ENCODE results near the gene PEX1. TPM values are rescaled to one million over a fixed set of nuclear protein-coding genes. Genes with fewer than 3 reads are reported as not detected.

Gene PEX1
- total and polyA plus RNA-seq, 2 donors (not counting 3 experiments of a cell fraction or from before 2014, with no cell fraction given): 8.4 to 11.7 TPM

DNA sequence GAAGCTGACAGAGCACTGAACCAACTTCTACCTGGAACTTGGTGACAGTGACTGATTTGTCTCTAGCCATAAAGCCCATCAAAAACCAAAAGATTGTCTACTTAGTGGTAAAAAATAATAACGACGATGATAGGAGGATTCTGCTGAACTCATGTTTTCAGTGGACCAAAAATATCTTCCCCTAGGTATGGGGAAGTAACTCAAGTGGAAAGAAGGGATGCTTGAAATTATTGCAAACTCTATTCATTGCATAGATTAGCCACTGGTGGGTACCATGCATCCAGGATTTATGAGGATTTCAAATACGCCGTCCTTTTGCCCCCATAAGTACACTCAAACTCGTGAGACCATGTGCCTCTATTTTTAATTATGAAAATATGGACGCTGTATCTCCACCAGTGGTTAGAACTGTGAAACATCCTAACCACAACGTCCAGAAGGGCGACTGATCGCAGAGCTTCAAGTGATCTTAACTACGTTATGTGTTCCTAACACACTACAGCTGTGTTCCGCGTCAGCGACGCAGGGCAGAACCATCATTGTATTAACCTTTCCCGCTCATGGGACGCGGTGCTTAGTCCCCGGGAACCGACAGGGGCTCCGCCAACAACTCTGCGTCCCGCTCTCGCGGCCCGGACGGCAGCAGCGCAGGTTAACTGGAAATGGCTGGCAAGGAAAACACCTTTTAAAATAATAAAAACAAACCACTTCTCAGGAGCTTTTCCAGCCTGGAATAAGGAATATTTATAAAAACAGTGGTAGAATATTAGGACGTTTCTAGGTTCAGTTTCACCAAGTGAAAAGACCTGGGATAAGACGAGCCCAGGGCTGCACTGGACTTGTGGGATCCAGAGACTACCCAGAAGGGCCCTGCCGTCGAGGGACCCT lies 776 bp downstream of the PEX1 start:
- Histone ChIP-seq H3K9me1 (replicated peaks; ENCODE audit: control insufficient read depth, extremely low read depth, insufficient read depth, low read length) (no peaks in the 10 kb centered on the region), H3K4me1 (ENCODE audit: control insufficient read depth, extremely low read depth, insufficient read depth, low read length) (peaks cover 15% of the 10 kb centered on the region), H3K9ac (replicated peaks; ENCODE audit: extremely low read depth, insufficient read depth, low read length) (peak overlapping the region; percentile 76), H3K4me3 (replicated peaks in 1 of 3; ENCODE audit: insufficient read depth in 1 of 3, low read depth in 1 of 3, low read length in 3 of 3) (peak overlapping the region; percentile 88 to 100 (median 89)), H3K36me3 (ENCODE audit: control insufficient read depth in 2 of 2, extremely low read depth in 1 of 2, insufficient read depth in 2 of 2, low read length in 2 of 2) (peaks cover 0 to 5% of the 10 kb centered on the region in 2 experiments), H4K20me1 (replicated peaks; ENCODE audit: control insufficient read depth, extremely low read depth, insufficient read depth, low read length) (no peaks in the 10 kb centered on the region), H3K27ac (ENCODE audit: insufficient read depth, low read depth, low read length) (peak overlapping the region; percentile 50), H3K27me3 (ENCODE audit: control insufficient read depth in 2 of 2, insufficient read depth in 2 of 2, low read length in 2 of 2) (no peaks in the 10 kb centered on the region), H3K79me2 (ENCODE audit: control insufficient read depth, insufficient read depth, low read length) (peaks cover 12% of the 10 kb centered on the region), H3K9me3 (replicated peaks; ENCODE audit: control insufficient read depth, insufficient read depth, low read length) (no peaks in the 10 kb centered on the region), H2AFZ (ENCODE audit: low read depth, low read length) (peak overlapping the region; percentile 75), H3K4me2 (ENCODE audit: insufficient read depth, low read length) (peak overlapping the region; percentile 85)
- POLR2A ChIA-PET: no interaction called here
- DNase-seq (ENCODE audit: low read depth, low spot score) (peak; percentile 72), FAIRE-seq (peak; percentile 73)
- CTCF ChIA-PET: interaction anchor here (0.9 to 1.6 kb wide), 9 partner anchors 11 to 305 kb away, joined by 3 to 10 read pairs (median 5); partner anchors contain the start of gene GATAD1
- TF ChIP-seq EZH2 (IDR thresholded peaks at IDR 0.05; ENCODE audit: borderline replicate concordance, low read depth, low read length, severe bottlenecking) (no peak), JUN (IDR thresholded peaks at IDR 0.05; ENCODE audit: borderline replicate concordance, insufficient read depth, insufficient read length, low read depth) (no peak), POLR2AphosphoS5 (IDR thresholded peaks at IDR 0.05; ENCODE audit: insufficient read depth, low read depth, low read length) (no peak), POLR2A (IDR thresholded peaks at IDR 0.05; ENCODE audit: low read depth, low read length) (no peak), GATA2 (IDR thresholded peaks at IDR 0.05; ENCODE audit: insufficient read depth, insufficient read length, low read depth, low read length) (no peak), MYC (IDR thresholded peaks at IDR 0.05; ENCODE audit: low read depth, low read length) (no peak)
- TF ChIP-seq, protein P1, sequence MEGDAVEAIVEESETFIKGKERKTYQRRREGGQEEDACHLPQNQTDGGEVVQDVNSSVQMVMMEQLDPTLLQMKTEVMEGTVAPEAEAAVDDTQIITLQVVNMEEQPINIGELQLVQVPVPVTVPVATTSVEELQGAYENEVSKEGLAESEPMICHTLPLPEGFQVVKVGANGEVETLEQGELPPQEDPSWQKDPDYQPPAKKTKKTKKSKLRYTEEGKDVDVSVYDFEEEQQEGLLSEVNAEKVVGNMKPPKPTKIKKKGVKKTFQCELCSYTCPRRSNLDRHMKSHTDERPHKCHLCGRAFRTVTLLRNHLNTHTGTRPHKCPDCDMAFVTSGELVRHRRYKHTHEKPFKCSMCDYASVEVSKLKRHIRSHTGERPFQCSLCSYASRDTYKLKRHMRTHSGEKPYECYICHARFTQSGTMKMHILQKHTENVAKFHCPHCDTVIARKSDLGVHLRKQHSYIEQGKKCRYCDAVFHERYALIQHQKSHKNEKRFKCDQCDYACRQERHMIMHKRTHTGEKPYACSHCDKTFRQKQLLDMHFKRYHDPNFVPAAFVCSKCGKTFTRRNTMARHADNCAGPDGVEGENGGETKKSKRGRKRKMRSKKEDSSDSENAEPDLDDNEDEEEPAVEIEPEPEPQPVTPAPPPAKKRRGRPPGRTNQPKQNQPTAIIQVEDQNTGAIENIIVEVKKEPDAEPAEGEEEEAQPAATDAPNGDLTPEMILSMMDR (IDR thresholded peaks at IDR 0.05; ENCODE audit: extremely low read depth in 1 of 2, insufficient read depth in 1 of 2, low read depth in 1 of 2, low read length in 2 of 2): peak in 1 of 2 donors; percentile 23
- TF ChIP-seq, protein P2, sequence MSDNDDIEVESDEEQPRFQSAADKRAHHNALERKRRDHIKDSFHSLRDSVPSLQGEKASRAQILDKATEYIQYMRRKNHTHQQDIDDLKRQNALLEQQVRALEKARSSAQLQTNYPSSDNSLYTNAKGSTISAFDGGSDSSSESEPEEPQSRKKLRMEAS (IDR thresholded peaks at IDR 0.05; ENCODE audit: insufficient read depth, insufficient read length): no peak
- dilution Hi-C loops (cut with MboI; ENCODE audit: extremely low pct_ligation_motif_present, low sequenced_read_pairs) (no loop called here), intact Hi-C loops (cut with micrococcal nuclease) (loop anchor here (1.0 to 5.0 kb wide), 7 partner anchors 63 to 705 kb away; partner anchors contain the start of genes ANKIB1, CDK6, FAM133B and KRIT1)
- BruUV-seq (replicated peaks): TSS peak; percentile 43
